ENCODE data around the gene UBR3. TPM values are rescaled to one million over a fixed set of nuclear protein-coding genes. Genes with fewer than 3 reads are reported as not detected.

UBR3 gene
- polyA plus RNA-seq, 1 donor from 2014 or later, result 75.2 TPM

- no peaks in the 10 kb centered on the region for H3K9me2 ChIP-seq (ENCODE audit: insufficient read depth, low read length)
- no peaks in the 10 kb centered on the region for H3K79me2 ChIP-seq (replicated peaks; ENCODE audit: insufficient read depth, low read length)
- no peak overlapping the region for H3K9ac ChIP-seq (ENCODE audit: low read length)
These were observed 174.8 kb downstream of the UBR3 start for GRCh38 chr2:170002096-170002495.

GRCh38 chr2:170005702-170006101 lies 178.4 kb downstream of the UBR3 start:
- no peaks in the 10 kb centered on the region for H3K9me3 ChIP-seq (ENCODE audit: low read length)
- H3K27ac ChIP-seq (ENCODE audit: low read length), result no peak overlapping the region
- peaks cover 5% of the 10 kb centered on the region for H3K36me3 ChIP-seq (ENCODE audit: insufficient read depth, low read length)
- no peaks in the 10 kb centered on the region for H3K27me3 ChIP-seq (ENCODE audit: insufficient read depth, low read depth, low read length)
- no peak overlapping the region for H3K4me3 ChIP-seq (ENCODE audit: low read length)
- H3K79me2 ChIP-seq (replicated peaks; ENCODE audit: insufficient read depth, low read length), result no peaks in the 10 kb centered on the region
- no peak overlapping the region for H2AFZ ChIP-seq (ENCODE audit: low read depth, low read length)
- H3F3A ChIP-seq (ENCODE audit: insufficient read depth, low read length, poor library complexity, severe bottlenecking), result no peaks in the 10 kb centered on the region
- no peaks in the 10 kb centered on the region for H3K9me2 ChIP-seq (ENCODE audit: insufficient read depth, low read length)
- no peak overlapping the region for H3K4me2 ChIP-seq (ENCODE audit: low read length)
- TF ChIP-seq POLR2AphosphoS5 (IDR thresholded peaks at IDR 0.05), result no peak
- TF ChIP-seq TAF1 (IDR thresholded peaks at IDR 0.05; ENCODE audit: low read depth), result no peak
- TF ChIP-seq REST (IDR thresholded peaks at IDR 0.05; ENCODE audit: borderline replicate concordance), result no peak
- no peak for TF ChIP-seq MXI1 (conservative IDR thresholded peaks at IDR 0.05; ENCODE audit: poor library complexity, severe bottlenecking)
- no peak for TF ChIP-seq SMC3 (conservative IDR thresholded peaks at IDR 0.05; ENCODE audit: poor library complexity)
- no peak for TF ChIP-seq CTCF (IDR thresholded peaks at IDR 0.05; ENCODE audit: poor library complexity, severe bottlenecking)
- no peaks in the 10 kb centered on the region for H4K20me1 ChIP-seq (ENCODE audit: insufficient read depth)
- no peak overlapping the region for H3K9ac ChIP-seq (ENCODE audit: low read length)

More at GRCh38 chr2:170002096-170002495, 174.8 kb downstream of the UBR3 start:
- H3K4me3 ChIP-seq (ENCODE audit: low read length), result no peak overlapping the region
- no peak for TF ChIP-seq POLR2AphosphoS5 (IDR thresholded peaks at IDR 0.05)
- TF ChIP-seq MXI1 (conservative IDR thresholded peaks at IDR 0.05; ENCODE audit: poor library complexity, severe bottlenecking), result no peak
- TF ChIP-seq EP300 (conservative IDR thresholded peaks at IDR 0.05; ENCODE audit: poor library complexity, severe bottlenecking), result no peak
- no peak overlapping the region for H3K27ac ChIP-seq (ENCODE audit: low read length)
- H3K36me3 ChIP-seq (ENCODE audit: insufficient read depth, low read length), result peaks cover 5% of the 10 kb centered on the region
- H2AFZ ChIP-seq (ENCODE audit: low read depth, low read length), result no peak overlapping the region
- H3F3A ChIP-seq (ENCODE audit: insufficient read depth, low read length, poor library complexity, severe bottlenecking), result no peaks in the 10 kb centered on the region
- H3K4me2 ChIP-seq (ENCODE audit: low read length), result no peak overlapping the region
- no peaks in the 10 kb centered on the region for H3K27me3 ChIP-seq (ENCODE audit: insufficient read depth, low read depth, low read length)
- H4K20me1 ChIP-seq (ENCODE audit: insufficient read depth), result no peaks in the 10 kb centered on the region
- no peaks in the 10 kb centered on the region for H3K9me3 ChIP-seq (ENCODE audit: low read length)

- Histone ChIP-seq H3F3A (ENCODE audit: insufficient read depth, low read length, poor library complexity, severe bottlenecking) (no peaks in the 10 kb centered on the region), H3K9me3 (ENCODE audit: low read length) (no peaks in the 10 kb centered on the region), H3K9me2 (ENCODE audit: insufficient read depth, low read length) (no peaks in the 10 kb centered on the region), H2AFZ (ENCODE audit: low read depth, low read length) (no peak overlapping the region), H3K79me2 (replicated peaks; ENCODE audit: insufficient read depth, low read length) (no peaks in the 10 kb centered on the region), H3K9ac (ENCODE audit: low read length) (no peak overlapping the region), H3K27me3 (ENCODE audit: insufficient read depth, low read depth, low read length) (no peaks in the 10 kb centered on the region), H4K20me1 (ENCODE audit: insufficient read depth) (no peaks in the 10 kb centered on the region), H3K36me3 (ENCODE audit: insufficient read depth, low read length) (peaks cover 5% of the 10 kb centered on the region), H3K4me2 (ENCODE audit: low read length) (no peak overlapping the region), H3K27ac (ENCODE audit: low read length) (no peak overlapping the region), H3K4me3 (ENCODE audit: low read length) (no peak overlapping the region)
- no peak for TF ChIP-seq REST (IDR thresholded peaks at IDR 0.05; ENCODE audit: borderline replicate concordance)
These were observed 179.5 kb downstream of the UBR3 start for GRCh38 chr2:170006587-170007325.
